GM12873 (cell line): ENCODE data around the gene SURF2.

ENCODE experiments used
- CTCF ChIP-seq: IDR thresholded peaks from 2 replicates; pipeline ENCODE4 v1.5.1; 2012; ENCODE audit warnings: low read depth, mild to moderate bottlenecking, moderate library complexity, low read length, control low read depth; ENCODE audit not compliant: insufficient read depth; ENCODE audit errors: missing control alignments

Gene SURF2

DNA sequence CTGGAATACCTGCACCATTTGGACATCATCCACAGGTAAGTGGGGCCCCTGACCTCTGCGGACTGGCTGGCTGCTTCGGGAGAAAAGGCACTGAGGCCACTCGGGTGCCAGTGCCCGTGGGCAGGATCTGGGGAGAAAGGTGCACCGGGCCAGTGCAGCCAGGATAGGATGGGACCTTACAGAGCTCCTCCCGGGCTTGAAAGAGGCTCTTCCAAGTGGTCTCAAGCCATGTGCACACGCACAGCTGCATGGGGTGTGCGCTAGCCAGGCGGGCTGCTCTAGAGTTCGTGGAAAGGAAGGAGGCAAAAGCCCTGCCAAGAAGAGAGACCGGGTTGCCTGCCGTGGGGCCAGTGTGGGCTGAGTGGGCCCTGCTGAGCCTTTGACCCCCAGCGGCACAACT lies 33.2 kb downstream of the SURF2 start:
- TF ChIP-seq CTCF = no peak

GRCh38 chr9:133390713-133391112 lies 34.4 kb downstream of the SURF2 start:
- TF ChIP-seq CTCF = no peak

- TF ChIP-seq CTCF = no peak
Observed at GRCh38 chr9:133393399-133393798, 37.0 kb downstream of the SURF2 start.

GRCh38 chr9:133394687-133395271 lies 38.4 kb downstream of the SURF2 start:
- TF ChIP-seq CTCF = no peak

- peak; percentile 43 for TF ChIP-seq CTCF
Observed at GRCh38 chr9:133396952-133397351, 40.6 kb downstream of the SURF2 start.

DNA sequence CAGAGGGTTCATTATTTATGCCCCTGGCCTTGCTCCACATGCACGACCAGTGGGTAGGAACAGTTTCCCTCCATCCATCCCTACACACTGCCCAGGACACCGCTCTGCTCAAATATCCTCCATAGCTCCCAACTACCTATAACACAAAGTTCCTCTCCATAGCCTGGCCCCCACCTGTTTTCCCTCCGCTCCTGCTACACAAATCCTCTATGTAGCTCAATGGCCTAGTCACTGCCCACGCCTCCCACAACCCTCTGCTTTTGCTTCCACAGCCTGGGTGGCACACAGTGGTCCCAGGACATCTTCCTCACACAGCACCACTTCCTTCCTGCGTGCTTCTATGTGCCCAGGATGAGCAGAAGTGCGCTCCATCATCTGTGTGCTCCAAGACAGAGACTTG lies 41.0 kb downstream of the SURF2 start:
- no peak for TF ChIP-seq CTCF

GRCh38 chr9:133397895-133398294 lies 41.5 kb downstream of the SURF2 start:
- no peak for TF ChIP-seq CTCF
